Measurements from ENCODE around the gene ANKRD1.

Gene ANKRD1

GRCh38 chr10:90871279-90871765 is 49.6 kb downstream of the ANKRD1 start:
- H3K9me3 ChIP-seq, result peaks cover 0 to 5% (median 0%) of the 10 kb centered on the region in 3 donors
- peaks cover 4 to 10% (median 6%) of the 10 kb centered on the region in 3 donors for H3K36me3 ChIP-seq
- peaks cover 0 to 20% (median 12%) of the 10 kb centered on the region in 4 donors for H3K4me1 ChIP-seq
- peaks cover 0 to 4% of the 10 kb centered on the region in 2 donors for H3K27me3 ChIP-seq
- DNase-seq, result no peak
- peak; percentile 31 to 35 for TF ChIP-seq CTCF (IDR thresholded peaks at IDR 0.05)
- intact Hi-C loops (cut with DNase I; ENCODE audit: low total_unique reads), result no loop called here
- H3K27ac ChIP-seq, result peak overlapping the region; percentile 71 to 79
- peak overlapping the region; percentile 71 to 87 for H3K4me3 ChIP-seq

- Histone ChIP-seq H3K4me1 (peaks cover 0 to 3% (median 0%) of the 10 kb centered on the region in 4 donors), H3K9me3 (peaks cover 0 to 5% (median 0%) of the 10 kb centered on the region in 3 donors), H3K36me3 (no peaks in the 10 kb centered on the region), H3K27ac (no peak overlapping the region), H3K27me3 (peaks cover 0 to 4% of the 10 kb centered on the region in 2 donors), H3K4me3 (no peak overlapping the region)
- no peak for TF ChIP-seq CTCF (IDR thresholded peaks at IDR 0.05)
- no peak for DNase-seq
- intact Hi-C loops (cut with DNase I; ENCODE audit: low total_unique reads), result no loop called here
Measured at GRCh38 chr10:90866050-90866598, 54.8 kb downstream of the ANKRD1 start.

- DNase-seq, result no peak
- H3K36me3 ChIP-seq, result no peaks in the 10 kb centered on the region
- no peak for TF ChIP-seq CTCF (IDR thresholded peaks at IDR 0.05)
- peaks cover 0 to 4% of the 10 kb centered on the region in 2 donors for H3K27me3 ChIP-seq
- H3K27ac ChIP-seq, result no peak overlapping the region
- H3K4me3 ChIP-seq, result no peak overlapping the region
- intact Hi-C loops (cut with DNase I; ENCODE audit: low total_unique reads), result no loop called here
- H3K4me1 ChIP-seq, result no peaks in the 10 kb centered on the region
- peaks cover 0 to 5% (median 0%) of the 10 kb centered on the region in 3 donors for H3K9me3 ChIP-seq
Measured at GRCh38 chr10:90865401-90865800, 55.5 kb downstream of the ANKRD1 start.

GRCh38 chr10:90862908-90863514 is 57.9 kb downstream of the ANKRD1 start:
- Histone ChIP-seq H3K27ac (no peak overlapping the region), H3K9me3 (no peaks in the 10 kb centered on the region), H3K27me3 (no peaks in the 10 kb centered on the region), H3K4me3 (no peak overlapping the region), H3K36me3 (no peaks in the 10 kb centered on the region), H3K4me1 (peaks cover 0 to 4% (median 0%) of the 10 kb centered on the region in 4 donors)
- intact Hi-C loops (cut with DNase I; ENCODE audit: low total_unique reads), result loop anchor here (5.0 kb wide), 2 partner anchors 111 to 1066 kb away; no protein-coding TSS in a partner anchor
- TF ChIP-seq CTCF (IDR thresholded peaks at IDR 0.05), result peak; percentile 54 to 59
- no peak for DNase-seq
